ENCODE data around the gene MEGF10.

DNA sequence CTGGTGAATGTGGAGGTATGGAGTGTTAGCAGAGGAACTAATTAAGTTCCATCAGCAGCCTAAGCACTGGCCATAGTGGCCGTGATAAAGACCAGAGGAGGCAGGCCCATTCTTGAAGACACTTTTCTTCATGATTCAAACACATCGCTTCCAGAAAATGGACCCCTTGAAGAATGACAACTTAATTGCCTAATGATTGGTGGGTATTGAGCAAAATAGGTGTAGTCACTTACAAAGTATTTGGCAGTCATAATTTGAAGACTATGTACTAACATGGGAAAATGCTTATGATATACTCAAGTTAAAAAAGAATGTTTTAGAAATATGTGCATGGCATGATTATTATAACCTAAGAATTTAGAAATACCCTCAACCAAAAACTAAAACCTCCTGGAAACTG is 44.8 kb downstream of the MEGF10 start:
- TF ChIP-seq CTCF (IDR thresholded peaks at IDR 0.05) (no peak), POLR2AphosphoS5 (IDR thresholded peaks at IDR 0.05) (no peak), POLR2A (IDR thresholded peaks at IDR 0.05) (no peak)

Measured in sigmoid colon (tissue), 4 donors.